Measurements from ENCODE around the gene MYH3.

- TF ChIP-seq CTCF (IDR thresholded peaks at IDR 0.05) (no peak), POLR2A (IDR thresholded peaks at IDR 0.05) (peak in 1 of 2 donors; percentile 22)
Measured at GRCh38 chr17:10698096-10698818, 41.1 kb upstream of the MYH3 start.

All from thyroid gland (tissue), 4 donors.